Brain microvascular endothelial cell (primary cell): ENCODE results near the gene SDHC.

Experiments used
- DNase-seq: peaks from one replicate; pipeline ENCODE4 v3.0.0-alpha.2; 2020
- H3K27ac ChIP-seq: fragments of 250-450 bp; sonication (Bioruptor Pico); 2 replicates; pipeline ENCODE4 v1.5.1; 2020; ENCODE audit warnings: mild to moderate bottlenecking, moderate library complexity
- H3K27me3 ChIP-seq: fragments of 250-450 bp; sonication (Bioruptor Pico); replicated peaks from 2 replicates; pipeline ENCODE4 v1.5.1; 2020; ENCODE audit warnings: mild to moderate bottlenecking
- H3K36me3 ChIP-seq: fragments of 250-450 bp; sonication (Bioruptor Pico); replicated peaks from 2 replicates; pipeline ENCODE4 v1.5.1; 2020; ENCODE audit warnings: mild to moderate bottlenecking
- H3K4me3 ChIP-seq: 2 replicates; pipeline ENCODE4 v1.5.1; 2011; ENCODE audit warnings: low read depth, mild to moderate bottlenecking, control low read depth, low read length, moderate library complexity
- in situ Hi-C: cut with HindIII; loops from 2 replicates; pipeline ENCODE4 v1.10.0; 2017; ENCODE audit warnings: low sequenced_read_pairs, low pct_ligation_motif_present
- TF ChIP-seq, protein P1 (sequence below): IDR thresholded peaks from 2 replicates; pipeline ENCODE4 v1.5.1; 2011; ENCODE audit warnings: low read depth, mild to moderate bottlenecking, moderate library complexity, low read length, control low read depth, inconsistent platforms; ENCODE audit errors: missing control alignments

The SDHC gene

DNA sequence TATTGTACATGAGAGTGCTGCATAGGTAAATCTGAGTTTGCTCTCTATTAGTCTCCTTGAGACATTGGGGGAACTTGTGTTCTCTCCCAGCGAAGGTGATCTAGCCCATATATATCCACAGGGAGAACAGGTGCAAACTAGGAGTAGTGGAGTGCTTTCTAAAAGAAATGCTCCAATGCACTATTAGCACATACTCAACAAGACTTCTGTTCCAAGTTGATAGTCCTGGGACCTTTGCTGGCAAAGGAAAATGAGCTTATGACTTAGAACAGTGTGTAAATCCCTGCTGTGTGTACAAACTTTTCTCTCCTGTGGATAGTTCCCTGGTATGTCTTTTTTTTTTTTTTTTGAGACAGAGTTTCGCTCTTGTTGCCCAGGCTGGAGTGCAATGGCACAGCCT, 28.0 kb downstream of the SDHC start:
- Histone ChIP-seq H3K4me3 (no peak overlapping the region), H3K36me3 (peaks cover 36% of the 10 kb centered on the region), H3K27me3 (no peaks in the 10 kb centered on the region), H3K27ac (no peak overlapping the region)
- DNase-seq, result no peak
- TF ChIP-seq, protein P1, sequence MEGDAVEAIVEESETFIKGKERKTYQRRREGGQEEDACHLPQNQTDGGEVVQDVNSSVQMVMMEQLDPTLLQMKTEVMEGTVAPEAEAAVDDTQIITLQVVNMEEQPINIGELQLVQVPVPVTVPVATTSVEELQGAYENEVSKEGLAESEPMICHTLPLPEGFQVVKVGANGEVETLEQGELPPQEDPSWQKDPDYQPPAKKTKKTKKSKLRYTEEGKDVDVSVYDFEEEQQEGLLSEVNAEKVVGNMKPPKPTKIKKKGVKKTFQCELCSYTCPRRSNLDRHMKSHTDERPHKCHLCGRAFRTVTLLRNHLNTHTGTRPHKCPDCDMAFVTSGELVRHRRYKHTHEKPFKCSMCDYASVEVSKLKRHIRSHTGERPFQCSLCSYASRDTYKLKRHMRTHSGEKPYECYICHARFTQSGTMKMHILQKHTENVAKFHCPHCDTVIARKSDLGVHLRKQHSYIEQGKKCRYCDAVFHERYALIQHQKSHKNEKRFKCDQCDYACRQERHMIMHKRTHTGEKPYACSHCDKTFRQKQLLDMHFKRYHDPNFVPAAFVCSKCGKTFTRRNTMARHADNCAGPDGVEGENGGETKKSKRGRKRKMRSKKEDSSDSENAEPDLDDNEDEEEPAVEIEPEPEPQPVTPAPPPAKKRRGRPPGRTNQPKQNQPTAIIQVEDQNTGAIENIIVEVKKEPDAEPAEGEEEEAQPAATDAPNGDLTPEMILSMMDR, result no peak
- in situ Hi-C loops, result no loop called here

DNA sequence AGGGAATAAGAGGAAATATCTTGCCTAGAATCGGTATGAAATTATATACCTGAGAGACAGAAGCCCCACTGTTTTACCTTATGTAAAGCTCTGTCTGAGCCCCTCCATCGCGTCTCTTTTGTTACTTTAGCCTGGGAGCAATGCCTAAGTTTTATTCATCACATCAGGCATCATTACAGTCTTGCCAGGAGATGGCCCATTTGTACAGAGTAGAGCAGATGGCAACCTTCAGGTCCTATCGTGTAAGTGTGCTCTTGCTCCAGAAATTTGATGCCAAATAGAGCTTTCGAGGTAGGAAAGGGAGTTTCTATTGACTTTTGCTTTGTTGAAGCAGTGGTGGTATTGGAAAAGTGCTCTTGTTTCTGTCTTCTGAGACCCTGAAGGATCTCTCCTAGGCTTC, 28.6 kb downstream of the SDHC start:
- TF ChIP-seq, protein P1, result no peak
- DNase-seq, result no peak
- in situ Hi-C loops, result no loop called here
- Histone ChIP-seq H3K4me3 (no peak overlapping the region), H3K27me3 (no peaks in the 10 kb centered on the region), H3K36me3 (peaks cover 35% of the 10 kb centered on the region), H3K27ac (no peak overlapping the region)

DNA sequence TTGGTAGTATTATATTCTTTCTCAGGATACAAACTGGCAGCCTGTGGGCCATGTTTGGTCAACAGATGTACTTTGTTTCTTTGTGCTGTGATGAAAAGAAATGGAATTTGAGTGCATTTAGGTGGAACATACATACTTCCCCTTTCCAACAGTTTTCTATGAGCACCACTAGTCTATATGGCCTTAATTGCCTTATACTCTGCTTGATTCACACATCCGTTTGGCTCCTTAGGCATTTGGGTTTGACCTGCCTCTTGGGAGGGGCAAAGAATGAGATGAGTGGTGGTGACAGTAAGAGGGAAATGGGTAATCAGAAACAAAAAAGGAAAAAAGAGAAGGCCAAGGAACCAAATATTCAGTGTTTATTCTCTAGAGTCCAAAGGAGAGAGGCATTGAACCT, 36.5 kb downstream of the SDHC start:
- TF ChIP-seq, protein P1, result no peak
- no peaks in the 10 kb centered on the region for H3K27me3 ChIP-seq
- no peak overlapping the region for H3K27ac ChIP-seq
- no peak for DNase-seq
- no peak overlapping the region for H3K4me3 ChIP-seq
- H3K36me3 ChIP-seq, result peaks cover 6% of the 10 kb centered on the region
- in situ Hi-C loops, result no loop called here

DNA sequence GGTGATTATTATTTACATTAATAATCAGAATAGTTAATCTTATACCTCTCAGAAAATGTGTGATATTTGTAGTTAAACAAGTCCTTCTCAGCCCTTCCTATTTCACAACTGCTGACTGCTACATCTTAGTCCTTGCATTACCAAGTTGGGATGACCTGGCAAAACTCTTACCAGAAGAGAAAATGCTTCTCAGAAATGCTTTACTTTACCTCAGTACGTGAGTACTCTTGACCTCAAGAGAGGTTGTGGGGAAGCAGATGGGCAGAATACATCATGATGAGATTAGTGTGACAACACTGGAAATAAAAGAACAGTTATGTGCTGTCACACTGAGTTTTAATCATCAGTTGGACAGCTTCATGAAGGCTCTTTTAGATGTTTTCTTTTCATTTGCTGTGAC, 37.3 kb downstream of the SDHC start:
- in situ Hi-C loops, result no loop called here
- Histone ChIP-seq H3K36me3 (peaks cover 6% of the 10 kb centered on the region), H3K27ac (no peak overlapping the region), H3K4me3 (no peak overlapping the region), H3K27me3 (no peaks in the 10 kb centered on the region)
- TF ChIP-seq, protein P1, result no peak
- DNase-seq, result no peak

DNA sequence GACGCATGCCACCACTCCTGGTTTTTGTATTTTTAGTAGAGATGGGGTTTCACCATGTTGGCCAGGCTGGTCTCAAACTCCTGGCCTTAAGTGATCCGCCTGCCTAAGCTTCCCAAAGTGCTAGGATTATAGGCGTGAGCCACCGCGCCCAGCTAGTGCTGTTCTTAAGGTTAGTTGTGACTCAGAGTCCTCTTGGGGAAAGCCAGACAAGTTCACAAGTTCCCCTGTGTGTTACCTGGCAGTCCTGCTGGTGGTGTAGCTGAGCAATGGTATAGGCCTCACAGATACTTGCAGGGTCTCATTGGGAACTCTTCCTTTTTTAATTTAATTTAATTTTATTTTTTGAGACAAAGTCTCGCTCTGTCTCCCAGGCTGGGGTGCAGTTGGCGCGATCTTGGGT, 42.9 kb downstream of the SDHC start:
- H3K4me3 ChIP-seq, result no peak overlapping the region
- TF ChIP-seq, protein P1, result no peak
- in situ Hi-C loops, result no loop called here
- DNase-seq, result no peak
- H3K27ac ChIP-seq, result no peak overlapping the region
- H3K27me3 ChIP-seq, result no peaks in the 10 kb centered on the region
- H3K36me3 ChIP-seq, result peaks cover 2% of the 10 kb centered on the region

DNA sequence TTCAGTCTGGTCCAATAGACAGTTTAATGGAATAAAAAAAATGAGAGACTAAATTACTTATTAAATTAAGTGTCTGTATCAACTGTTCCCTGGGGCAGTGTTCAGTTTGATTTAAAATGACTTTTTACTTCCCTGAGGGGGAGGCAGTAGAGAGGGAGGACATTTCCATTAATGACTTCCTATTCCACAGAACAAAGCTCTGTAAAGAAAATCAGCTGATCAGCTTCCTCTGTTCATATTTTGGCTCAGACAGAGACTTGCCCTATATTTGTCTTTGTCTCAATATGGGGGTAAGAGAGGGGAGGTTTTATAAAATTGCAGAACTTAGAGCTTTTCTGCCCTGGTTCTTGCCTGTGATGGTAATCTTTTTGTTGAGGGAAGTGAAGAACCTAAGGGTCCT, 45.1 kb downstream of the SDHC start:
- Histone ChIP-seq H3K4me3 (no peak overlapping the region), H3K27ac (no peak overlapping the region), H3K27me3 (no peaks in the 10 kb centered on the region), H3K36me3 (peaks cover 9% of the 10 kb centered on the region)
- DNase-seq, result no peak
- TF ChIP-seq, protein P1, result no peak
- in situ Hi-C loops, result no loop called here
